GM19468 (cell line): Measurements from ENCODE around the gene NR6A1.

Experiments used
- ATAC-seq: cut with Tn5 transposase; IDR thresholded peaks from one replicate; pipeline ENCODE4 v1.9.1; 2021; ENCODE audit warnings: mild to moderate bottlenecking, moderate library complexity, moderate number of reproducible peaks; ENCODE audit not compliant: unreplicated experiment; ENCODE audit errors: extremely low read depth

The NR6A1 gene

DNA sequence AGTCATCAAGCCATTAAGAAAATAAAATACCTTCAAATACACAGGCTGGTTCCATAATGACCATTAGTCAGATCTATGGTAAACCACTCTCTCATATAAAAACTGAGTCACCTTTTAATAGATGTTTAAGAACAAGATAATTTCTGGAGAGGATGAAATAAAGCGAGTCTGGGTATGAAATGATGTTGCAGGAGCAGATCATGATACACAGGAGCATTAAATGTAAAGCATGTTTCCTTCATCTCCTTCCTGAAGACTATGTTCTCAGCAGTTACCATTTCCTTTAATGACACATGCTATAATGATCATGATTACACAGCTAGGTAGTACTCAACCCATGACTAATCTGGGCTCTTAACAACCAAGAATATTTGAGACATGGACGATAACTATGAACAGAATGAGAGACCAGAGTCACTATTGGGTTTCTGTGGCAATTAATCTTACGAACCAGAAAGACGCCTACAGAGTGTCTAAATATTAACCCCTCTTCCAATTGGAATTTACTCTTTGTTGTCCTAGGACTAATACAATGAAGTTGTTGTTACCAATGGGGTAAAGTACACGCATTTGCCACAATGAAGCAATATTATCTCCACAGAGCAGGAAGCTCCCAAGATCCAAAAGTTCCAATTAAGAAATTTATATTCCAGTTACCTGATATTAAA, 105.6 kb downstream of the NR6A1 start:
- no peak for ATAC-seq

- ATAC-seq: no peak
Observed at GRCh38 chr9:124664143-124664542, 107.0 kb downstream of the NR6A1 start.

GRCh38 chr9:124663046-124663961, 107.8 kb downstream of the NR6A1 start:
- ATAC-seq: no peak

GRCh38 chr9:124662561-124662960, 108.5 kb downstream of the NR6A1 start:
- ATAC-seq: no peak

GRCh38 chr9:124661271-124661670, 109.8 kb downstream of the NR6A1 start:
- ATAC-seq: no peak

GRCh38 chr9:124660341-124660801, 110.7 kb downstream of the NR6A1 start:
- ATAC-seq: no peak

DNA sequence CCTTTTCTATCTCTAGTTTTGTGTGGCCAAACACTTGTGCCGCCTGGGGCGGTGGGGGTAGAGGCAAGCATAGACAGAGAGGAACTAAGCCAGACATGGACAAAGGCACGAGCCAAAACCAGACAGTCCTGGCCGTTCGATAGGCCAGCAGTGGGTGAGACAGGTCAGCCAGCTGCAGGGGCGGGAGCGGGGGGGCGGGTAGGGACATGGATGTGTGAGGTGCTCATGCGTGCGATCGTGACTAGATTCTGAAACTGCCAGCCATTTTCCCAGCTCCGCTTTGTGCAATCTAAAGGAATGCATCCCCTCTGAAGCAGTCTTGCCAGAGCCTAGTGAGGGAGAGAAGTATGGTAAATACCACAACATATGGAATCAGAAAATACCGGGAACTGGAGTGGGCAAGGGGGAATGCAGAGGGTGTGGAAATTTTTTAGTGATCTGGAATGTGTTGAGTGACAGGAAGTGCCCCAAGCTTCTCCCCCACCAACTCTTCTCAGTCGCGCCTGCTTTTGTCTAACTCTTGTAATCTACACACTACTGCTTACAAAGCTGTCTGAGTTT, 111.9 kb downstream of the NR6A1 start:
- ATAC-seq: peak; percentile 33

DNA sequence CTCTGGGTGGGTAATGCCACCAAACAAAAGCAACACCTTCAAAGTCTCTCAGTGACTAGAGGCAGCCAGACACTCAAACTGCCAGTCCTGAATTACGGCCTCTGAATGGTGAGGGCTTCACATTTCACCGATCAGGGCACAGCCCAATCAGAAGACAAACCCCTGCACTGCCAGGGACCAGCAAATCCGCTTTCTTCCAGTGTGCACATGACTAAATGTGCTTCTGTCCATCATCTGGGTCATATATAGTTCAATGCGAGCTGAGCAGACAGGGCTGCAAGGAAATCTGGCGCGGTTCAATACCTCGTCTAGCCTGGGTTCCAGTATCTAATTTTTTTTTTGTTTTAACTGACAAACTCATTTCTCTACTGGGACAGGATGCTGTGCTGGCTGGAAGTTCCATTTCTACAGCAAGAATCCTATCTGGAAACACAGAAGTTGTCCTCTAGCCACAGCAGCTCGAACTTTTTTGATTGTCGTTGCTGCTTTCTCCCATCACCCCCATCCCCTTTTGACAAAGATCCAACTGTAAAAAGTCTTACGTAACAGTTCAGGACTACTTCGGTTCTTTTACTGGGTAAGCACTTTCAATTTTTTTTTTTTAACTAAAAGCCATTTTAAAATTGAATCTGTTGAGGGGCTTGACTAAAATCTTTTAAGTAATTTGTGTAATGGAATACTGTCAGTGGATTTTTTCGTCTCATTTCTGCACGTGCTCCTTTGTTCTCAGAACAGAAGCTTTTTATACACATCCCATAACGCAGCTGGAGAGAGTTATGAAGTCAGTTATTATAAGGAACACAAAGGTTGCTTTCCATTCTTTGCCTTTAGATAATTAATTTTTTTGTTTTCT, 112.7 kb downstream of the NR6A1 start:
- ATAC-seq: peak; percentile 65

DNA sequence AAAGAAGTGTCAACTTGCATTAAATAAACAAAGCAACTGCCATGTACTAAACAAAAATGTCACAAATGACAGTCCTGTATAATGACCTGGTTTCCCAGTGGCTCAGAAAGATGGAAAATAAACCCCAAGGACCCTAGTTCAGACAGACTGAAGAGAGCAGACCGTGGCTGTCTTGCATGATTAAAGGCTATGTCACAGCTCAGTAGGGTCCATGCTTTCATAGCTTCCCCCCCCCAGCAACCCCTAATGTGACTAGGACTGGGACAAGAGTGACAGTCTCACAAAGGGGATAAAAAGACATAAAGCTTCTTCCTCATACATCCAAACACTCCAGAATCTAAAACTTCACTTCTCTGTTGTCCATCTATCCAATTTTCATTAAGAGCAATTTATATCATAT, 113.6 kb downstream of the NR6A1 start:
- no peak for ATAC-seq

GRCh38 chr9:124654431-124654830, 116.7 kb downstream of the NR6A1 start:
- ATAC-seq: no peak

DNA sequence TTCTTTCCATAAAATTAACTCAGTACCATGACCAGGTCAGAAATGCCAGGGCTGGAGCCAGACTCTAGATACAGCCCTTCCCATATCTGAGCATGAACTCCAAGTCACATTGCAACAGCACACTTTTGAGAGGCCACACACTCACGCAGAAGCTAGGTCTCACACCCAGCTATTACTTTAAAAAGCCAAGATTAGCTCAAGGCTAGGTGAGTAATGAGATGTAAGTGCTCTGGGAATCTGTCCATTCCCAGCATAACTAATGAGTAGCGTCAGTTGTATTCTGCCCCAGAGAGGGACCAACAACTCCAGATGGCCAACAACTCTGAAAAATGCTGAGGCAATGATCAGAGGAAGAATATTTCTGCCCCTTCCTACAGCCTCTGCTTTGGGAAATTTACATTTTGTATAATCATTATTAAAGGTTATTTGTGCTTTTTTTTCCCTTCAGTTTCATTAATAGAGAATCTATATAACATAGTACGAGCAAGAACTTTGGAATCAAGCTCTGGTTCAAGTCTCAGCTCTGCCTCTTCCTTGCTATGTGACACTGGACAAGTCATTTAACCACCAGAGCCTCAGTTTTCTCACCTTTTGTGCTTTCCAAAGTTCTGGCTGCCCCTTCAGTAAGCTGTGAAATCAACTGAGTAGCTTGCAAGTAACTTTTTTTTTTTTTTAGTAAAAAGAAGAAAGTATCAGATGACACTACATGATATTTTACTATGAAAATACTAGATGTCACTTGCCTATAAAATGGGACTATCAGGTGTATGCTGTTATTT, 118.3 kb downstream of the NR6A1 start:
- ATAC-seq: no peak

- ATAC-seq: no peak
Observed at GRCh38 chr9:124652203-124652602, 118.9 kb downstream of the NR6A1 start.

DNA sequence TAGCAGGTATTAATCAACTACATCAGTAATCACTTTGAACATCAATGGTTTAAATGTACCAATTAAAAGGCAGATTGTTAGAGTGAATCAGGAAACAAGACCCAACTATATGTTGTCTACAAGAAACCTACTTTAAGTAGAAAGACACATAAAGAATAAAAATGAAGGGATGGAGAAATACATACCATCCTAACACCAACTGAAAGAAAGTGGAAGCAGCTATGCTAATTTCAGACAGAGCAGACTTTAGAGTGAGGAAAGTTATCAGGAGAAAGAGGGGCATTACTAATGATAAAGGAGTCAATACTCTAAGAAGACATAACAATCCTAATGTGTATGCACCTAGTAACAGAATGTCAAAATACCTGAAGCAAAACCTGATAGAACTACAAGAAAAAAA, 125.8 kb downstream of the NR6A1 start:
- ATAC-seq: no peak

DNA sequence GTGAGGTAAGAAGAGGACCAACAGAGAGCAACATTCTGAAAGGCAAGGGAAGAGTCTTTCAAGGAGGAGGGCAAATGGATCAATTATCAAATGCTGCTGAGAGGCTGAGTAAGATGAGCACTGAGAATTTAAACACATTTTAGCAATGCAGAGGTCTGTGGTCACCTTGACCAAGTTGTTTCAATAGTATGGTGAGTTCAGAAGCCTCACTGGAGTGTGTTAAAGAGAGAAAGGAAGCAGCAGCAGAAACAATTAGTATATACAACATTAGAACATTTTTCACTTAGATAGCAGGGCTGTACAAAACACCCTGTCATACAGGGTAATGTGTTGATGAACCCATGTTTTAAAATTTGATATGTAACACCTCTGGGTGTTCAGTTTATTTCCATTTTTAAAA, 131.5 kb downstream of the NR6A1 start:
- ATAC-seq: no peak

GRCh38 chr9:124635285-124635684, 135.8 kb downstream of the NR6A1 start:
- ATAC-seq: no peak

GRCh38 chr9:124632077-124632621, 139.0 kb downstream of the NR6A1 start:
- ATAC-seq: no peak

DNA sequence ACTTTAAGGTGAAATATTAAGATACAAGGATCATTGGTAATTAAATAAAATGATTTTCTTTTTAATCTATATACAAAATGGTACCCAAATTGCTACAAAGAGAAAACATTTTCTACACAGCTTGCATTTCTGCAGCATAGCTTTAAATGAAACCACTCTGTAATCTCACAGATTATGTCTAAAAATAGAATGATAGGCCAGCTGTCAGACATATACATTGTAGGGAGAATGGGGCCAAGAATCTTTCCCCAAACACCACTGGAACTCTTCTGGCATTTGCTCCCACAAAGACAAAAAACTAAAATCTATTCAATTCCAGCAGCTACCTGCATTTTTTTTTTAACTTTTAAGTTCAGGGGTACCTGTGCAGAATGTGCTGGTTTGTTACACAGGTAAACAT, 139.8 kb downstream of the NR6A1 start:
- ATAC-seq: no peak

DNA sequence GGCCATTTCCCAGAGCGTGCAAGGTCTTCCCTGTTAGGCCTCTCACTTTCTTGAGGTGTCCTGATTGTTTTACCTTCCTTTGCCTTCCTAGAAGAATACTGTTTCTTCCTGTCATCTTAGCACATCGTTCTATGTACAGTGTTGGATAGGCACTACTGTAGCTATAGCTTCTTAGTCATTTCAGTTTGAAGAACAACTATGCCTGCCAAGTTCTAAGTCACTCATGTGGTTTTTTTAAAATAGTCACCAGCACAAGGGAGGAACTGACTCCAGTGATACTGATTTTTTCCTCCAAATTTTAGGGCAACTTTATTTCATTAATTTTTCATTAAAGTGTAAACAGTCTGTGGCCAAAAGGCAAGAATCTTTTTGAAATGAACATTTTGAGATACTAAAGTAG, 141.5 kb downstream of the NR6A1 start:
- ATAC-seq: no peak

DNA sequence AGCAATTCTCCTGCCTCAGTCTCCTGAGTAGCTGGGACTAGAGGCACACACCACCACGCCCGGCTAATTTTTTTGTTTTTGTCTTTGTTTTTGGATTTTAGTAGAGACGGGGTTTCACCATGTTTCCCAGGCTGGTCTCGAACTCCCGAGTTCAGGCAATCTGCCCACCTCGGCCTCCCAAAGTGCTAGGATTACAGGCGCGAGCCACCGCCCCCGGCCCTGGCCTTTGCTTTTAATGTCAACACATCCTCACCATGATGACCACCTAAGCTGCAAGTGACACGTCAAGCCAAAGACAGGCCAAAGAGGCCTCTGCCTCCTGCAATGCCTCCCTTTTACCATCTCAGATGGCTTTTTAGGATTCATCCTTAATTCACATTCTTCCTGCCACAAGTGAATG, 142.4 kb downstream of the NR6A1 start:
- no peak for ATAC-seq
